HG03280 (cell line): ENCODE measurements around the gene MEX3D.

ENCODE experiments used
- ATAC-seq: cut with Tn5 transposase; IDR thresholded peaks from one replicate; pipeline ENCODE4 v1.9.1; 2021; ENCODE audit warnings: mild to moderate bottlenecking, moderate library complexity; ENCODE audit not compliant: unreplicated experiment

The MEX3D gene

DNA sequence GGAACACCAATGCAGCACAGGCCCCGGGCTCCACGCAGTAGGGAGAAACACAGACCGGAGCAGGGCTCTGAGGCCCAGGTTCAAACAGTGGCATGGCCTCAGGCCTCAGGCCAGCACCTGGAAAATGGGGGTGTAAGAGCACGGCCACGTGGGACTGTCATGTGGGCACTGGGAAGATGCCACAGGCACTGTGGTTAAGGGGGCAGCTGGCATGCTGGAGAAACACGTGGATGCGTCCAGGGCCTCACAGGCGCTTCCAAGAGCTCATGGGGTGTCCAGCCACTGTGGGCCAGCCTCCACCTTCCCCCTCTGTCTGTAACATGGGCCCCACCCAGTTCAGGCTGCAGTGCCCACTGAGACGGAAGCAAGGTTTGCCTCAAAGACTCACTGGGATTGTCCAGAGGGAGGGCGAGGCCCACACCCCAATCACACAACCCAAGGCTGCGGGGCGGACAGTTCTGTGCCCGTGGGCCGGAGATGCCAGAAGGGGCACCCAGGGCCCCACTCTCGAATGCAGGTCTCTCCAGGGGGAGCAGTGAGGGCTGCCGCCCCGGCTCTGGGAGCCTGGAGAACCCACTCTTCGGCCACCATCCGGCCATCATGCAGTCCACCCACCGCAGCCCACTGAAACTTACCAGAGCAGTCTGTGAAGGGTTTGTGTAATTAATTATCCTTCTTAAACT, 30.8 kb upstream of the MEX3D start:
- ATAC-seq: no peak

DNA sequence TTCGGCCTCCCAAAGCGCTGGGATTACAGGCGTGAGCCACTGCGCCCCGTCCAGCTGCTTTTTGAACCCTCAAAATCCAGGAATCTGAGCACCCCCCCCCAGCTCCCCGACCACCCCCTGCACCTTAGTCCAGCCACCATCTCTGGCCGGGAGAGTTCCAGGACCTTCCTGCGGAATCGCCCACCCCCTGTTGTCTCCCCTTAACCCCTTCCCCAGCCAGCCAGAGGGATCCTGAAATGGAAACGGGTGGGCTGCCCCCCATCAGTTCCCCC, 25.3 kb upstream of the MEX3D start:
- no peak for ATAC-seq

DNA sequence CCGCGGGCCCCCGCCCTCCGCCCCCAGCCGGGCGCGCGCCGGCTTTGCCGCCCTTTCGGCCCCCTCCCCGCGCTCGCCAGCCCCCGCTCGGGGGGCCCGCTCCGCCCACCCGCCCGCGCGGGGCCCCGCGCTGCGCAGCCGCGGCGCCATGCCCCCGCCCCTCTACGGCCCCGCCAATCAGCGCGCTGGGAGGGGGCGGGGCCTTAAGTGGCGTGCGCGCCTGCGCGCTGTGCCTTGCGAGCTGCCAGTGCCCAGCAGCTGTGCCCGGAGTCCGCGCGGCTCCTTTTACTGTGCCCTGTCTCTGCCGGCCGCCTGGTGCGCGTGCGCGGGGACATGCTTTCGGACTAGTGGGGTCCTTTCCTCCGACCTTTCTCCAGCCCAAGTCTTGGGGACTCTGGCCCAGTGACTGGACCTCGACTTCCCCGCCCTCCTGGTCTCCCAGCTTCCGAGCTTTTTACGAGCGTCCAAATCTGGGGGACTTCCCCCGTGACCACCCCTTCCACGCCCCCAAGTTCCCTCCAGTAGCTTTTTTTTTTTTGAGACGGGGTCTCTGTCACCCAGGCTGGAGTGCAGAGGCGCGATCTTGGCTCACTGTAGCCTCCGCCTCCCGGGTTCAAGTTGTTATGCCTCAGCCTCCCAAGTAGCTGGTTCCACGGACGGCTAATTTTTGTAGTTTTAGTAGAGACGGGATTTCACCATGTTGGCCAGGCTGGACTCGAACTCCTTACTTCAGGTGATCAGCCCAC, 24.8 kb upstream of the MEX3D start, which contains the start of gene MBD3:
TSS of gene MBD3 (minus strand) at position 111 of the 746 bp plus-strand sequence. CDS start 234 bp downstream, outside the sequence.
- ATAC-seq: peak; percentile 73

DNA sequence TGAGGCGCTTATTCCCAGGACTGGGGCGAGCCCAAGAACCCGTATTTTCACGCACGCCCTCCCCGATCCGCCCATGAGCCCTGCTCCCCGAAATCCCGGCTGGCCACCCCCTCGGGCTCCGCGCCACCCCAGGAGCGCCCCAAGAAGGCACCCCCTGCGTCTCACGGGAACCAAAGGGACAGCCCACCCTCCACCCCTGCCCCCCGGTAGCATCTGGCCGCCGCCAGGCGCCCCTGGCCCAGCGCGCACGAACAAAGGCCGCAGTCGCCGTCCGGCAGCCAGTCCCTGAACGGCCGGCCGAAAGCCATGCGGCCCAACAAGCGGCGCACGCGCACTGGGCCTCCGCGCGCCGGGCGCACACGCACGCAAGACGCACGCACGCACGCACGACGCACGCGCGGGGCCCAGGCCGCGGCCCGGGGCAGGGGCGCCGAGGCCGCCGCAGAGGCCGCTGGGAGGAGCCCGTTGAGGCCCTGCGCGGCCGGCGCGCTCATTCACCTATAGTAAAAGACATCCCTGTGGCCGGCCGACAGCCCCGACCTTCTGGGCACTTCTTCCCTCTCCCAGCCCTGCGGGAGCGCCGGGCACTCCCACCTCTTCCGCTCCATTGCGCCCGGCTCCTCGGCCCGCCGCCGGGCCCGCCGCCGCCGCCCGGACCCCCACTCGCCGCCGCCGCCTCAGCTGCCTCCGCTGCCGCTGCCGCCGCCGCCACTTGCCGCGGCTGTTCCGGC, 24.1 kb upstream of the MEX3D start:
- peak; percentile 68 for ATAC-seq

DNA sequence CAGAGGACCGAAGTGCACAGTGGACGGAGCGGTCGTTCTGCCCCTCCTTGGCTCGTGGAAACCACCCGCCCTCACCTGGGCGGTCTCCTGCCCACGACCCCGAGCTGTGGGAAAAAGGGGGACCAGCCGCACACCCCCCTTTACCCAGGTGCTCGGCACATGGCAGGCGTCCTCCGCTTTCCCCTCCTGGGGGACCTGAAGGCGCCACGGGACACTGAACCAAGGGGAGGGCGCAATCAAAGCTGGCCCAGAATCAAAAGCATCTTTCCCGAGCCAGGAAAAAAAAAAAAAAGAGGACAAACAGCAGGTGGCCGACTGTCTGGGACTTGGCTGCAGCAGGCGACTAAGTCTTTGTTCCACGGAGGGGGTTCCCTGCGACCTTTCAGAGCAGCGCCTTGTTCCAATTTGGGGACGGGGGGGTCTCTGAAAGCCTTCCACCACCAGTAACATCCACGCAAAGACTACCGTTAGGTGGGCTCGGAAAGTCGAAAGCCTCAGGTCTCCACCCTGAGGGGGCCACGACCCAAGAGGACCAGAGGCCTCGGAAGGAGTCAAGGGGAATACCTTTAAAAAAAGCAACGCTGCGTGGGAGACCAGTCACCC, 23.4 kb upstream of the MEX3D start:
- no peak for ATAC-seq

DNA sequence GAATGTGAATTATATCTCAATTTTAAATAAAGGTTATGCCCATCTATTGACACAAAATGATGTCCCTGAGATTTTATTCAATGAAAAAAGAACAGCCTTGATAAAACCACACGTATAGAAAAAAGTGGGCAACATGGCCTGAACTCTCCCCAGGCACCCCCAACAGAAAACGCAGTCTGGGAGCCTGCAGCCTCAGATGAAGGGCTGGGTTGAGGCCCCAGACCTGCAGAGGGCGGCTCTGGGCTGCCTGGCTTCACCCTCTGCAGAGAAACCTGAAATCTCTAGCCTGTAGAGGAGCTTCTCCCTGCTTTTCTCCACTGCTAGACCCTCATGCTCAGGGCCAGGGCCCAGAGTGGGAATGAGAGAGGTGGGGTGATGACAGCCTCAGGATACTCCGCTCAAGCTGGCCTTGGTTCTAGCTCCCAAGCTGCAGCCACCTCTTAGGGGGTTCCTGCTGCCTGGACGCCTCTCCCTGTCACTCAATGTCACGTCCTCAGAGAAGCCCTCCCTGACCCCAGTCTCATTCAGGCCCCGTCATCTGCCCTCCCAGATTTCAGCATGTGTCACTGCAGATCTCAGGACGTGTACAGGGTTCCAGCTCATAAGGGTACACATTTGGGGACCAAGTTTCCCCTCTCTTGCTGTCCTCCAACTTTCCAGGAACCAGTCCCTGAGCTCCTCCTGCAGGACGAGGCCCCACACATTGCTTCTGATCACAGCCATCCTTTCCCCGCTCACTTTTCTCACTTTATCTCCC, 22.7 kb upstream of the MEX3D start:
- no peak for ATAC-seq

DNA sequence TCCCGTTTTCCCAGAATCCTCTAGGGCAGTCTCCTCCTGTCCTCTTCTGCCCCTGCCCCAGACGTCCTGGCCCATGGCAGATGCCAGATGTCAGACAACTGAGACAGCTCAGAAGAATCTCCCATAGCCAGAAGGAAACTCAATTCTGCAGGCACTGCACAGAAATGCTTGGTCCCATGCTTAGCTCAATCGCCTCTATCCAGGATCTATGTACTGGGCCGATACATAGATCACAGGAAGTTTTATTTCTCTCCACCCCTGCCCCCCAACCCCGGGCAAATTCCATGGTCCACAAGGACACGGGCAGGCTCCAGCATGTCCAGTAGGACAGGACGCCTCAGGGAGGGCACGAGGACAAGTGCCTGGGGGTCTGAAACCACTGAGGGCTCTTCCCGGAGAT, 19.7 kb upstream of the MEX3D start:
- ATAC-seq: no peak

DNA sequence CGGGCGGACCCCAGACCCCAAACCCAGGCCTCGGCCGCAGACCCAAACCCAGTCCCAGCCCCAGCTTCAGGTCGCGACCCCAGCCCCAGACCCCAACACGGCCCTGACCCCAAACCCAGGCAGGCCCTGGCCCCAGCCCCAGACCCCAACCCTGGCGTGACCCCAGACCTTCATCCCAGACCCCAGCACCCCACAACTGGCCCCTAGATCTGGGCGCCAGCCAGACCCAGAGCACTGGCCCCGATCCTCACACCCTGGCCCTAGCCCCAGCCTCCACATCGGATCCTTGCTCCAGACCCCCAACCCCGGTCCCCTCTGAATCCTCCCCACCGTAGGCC, 17.1 kb upstream of the MEX3D start:
- ATAC-seq: no peak

DNA sequence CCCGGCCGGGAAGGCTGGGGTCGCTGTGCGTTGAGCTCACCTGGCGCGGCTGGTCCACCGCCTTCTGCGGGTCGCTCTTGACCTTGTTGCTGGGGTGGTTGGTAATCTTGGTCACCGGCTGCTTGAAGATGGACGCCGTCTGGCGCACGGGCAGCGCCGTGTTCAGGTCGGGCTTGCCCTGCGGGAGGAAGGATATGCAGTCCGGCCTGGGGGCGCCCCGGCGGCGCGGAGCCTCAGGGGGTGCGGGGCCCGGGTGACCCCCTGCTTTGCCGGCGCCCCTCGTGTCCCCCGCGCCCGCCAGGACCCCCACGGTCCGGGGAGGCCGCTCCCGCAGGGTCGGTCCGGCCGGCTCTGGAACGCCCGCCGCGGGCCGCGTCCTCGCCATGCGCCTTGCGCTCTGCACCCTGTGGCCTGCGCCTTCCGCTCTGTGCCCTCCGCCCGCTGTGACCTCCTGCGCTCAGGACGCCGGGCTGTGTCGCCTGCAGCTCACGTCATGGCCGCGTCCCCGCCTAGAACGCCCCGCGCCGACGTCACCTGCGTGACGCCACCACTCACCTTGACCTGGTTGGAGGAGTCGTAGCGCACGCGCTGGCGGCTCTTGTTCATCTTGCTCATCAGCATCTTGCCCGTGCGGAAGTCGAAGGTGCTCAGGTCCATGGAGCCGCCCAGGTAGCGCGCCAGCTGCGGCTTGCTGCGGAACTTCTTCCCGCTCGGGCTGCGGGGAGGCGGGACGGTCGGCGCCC, 16.5 kb upstream of the MEX3D start:
- no peak for ATAC-seq

DNA sequence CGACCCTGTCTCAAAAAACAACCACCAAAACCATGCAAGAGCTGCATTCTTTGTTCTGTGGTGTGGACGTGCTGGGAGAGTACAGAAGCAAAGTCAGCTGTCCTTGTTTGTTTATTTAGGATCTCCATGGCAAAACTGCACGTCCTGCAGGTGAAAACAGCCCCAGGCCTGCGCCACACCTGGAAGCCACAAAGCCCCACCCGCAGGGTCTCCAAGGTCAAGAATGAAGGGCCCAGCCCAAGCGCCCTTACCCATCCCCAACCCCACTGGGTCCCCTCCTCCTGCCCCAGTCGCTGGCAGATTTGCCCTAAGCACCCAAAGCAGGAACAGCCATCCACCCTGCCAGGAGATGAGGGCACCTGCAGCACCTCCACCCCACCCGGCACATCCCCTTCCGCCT, 14.1 kb upstream of the MEX3D start:
- no peak for ATAC-seq

DNA sequence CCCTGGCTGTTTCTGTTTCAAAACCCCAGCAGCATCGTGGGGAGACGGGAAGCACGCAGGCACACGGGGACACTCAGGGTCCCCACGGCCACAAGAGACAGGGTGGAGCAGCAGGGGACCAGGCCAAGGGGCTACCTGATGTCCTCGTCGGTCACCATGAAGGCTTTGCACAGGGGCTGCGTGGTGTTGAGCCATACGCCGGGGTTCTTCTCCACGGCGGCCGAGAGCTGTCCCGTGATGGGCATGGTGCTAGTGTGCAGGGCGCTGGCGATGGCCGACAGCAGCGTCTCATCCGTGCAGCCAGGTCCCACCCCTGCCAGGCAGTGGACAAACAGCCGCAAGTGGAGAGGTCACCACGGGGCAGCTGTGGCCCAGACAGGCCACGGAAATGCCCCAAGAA, 12.8 kb upstream of the MEX3D start:
- no peak for ATAC-seq

DNA sequence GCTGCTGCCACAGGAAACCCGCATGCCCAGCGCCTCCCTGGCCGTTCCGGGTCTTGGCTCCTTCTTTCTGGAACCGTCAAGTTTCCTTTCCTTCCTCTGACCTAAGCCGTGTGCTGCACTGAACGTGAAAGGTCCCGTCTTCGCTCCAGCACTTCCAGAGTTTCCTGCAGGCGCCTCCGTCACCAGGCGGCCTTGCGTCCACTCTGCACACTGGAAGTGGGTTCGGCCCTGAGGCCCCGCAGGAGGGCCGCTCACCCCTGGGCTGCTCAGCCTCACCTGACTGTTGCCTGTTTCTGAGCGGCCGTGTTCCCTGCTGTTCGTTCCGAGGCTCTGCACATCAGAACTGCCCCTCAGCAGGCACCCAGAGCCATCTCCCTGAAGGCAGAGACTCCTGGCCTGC, 12.3 kb upstream of the MEX3D start:
- no peak for ATAC-seq

DNA sequence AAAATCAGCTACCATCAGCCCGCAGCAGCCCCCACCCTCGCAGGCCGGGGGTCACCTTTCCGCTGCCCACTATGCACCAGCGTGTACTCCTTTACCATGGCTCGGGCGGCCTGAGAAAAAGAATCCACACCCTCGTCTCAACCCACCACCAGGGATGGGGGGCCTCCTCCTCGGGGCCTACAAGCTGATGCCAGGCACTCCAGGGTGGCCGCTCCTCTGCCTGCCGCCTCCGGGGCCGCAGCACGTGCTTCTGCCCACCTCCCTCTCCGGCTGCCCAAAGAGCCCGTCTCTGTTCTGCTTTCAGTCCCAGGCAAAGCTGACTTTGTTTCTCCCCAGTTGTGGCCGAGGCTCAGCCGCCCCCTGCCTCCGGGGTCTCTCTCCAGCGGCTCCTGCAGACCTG, 11.1 kb upstream of the MEX3D start:
- ATAC-seq: no peak

DNA sequence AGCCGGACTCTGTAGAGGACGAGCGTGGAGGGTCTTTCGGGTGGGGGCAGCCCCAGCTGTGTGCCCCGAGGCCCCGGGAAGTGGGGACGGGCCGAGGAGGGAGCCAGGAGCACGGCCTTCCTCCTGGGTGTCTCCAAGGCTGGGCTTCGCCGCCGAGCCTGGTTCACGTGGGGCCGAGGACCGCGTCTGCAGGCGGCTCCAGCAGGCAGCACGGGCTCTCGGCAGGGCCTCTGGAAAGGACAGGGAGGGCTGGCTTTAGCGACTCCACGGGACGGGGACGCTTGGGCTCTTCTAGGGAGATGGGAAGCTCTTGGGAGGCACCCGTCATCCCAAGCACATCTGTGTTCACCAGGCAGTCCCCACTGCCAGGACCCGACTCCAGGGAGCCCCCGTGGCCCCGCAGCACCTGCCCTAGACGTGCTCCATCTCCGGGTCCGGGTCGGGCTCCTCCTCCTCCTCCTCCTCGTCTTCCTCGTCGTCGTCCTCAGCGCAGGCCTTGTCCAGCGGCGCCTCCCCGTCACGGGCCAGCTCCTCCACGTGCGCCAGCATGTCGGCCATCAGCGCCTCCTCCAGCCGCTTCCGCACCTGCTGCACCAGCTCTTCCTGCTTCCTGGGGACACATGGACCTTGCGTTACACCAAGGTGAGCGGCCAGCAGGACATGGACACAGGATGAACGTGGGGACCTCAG, 9.9 kb upstream of the MEX3D start:
- no peak for ATAC-seq

DNA sequence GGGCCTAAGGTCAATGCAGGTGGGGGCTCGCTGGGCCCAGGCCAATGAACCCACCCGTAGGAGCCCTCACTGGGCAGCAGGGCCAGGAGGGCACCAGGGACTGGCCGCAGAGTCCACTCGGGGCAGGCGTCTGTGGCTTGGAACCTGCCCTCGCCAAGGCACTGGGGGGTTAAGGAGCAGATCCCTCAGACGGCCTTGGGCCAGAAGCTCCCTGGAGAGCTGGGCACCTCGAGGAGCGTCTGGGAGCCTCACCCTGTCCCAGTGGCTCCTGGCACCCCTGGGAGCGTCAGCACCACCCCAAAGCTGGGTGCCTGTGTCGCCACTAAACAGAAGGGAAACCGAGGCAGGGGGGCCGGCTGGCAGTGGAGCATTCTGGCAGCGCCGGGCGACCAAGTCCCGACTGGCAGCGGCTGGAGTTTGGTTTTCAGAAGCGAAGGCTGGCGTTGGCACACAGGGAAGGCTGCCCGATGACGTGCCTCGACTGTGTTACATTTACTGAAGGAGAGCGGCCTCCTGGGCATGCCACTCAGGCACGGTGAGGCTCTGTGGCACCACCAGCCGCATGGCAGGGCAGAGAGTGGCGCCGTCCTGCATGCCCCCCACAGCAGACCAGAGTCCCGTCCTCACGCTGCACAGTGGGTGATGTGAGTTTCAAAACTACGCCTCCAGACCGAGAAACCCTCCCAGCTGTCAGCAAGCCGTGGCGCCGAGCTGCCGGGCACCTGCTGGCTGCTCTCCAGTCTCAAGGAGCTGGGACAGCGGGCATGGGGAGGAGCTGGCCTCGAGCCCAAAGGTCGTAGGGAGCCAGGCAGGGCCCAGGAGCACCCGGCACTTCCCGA, 9.2 kb upstream of the MEX3D start:
- no peak for ATAC-seq

DNA sequence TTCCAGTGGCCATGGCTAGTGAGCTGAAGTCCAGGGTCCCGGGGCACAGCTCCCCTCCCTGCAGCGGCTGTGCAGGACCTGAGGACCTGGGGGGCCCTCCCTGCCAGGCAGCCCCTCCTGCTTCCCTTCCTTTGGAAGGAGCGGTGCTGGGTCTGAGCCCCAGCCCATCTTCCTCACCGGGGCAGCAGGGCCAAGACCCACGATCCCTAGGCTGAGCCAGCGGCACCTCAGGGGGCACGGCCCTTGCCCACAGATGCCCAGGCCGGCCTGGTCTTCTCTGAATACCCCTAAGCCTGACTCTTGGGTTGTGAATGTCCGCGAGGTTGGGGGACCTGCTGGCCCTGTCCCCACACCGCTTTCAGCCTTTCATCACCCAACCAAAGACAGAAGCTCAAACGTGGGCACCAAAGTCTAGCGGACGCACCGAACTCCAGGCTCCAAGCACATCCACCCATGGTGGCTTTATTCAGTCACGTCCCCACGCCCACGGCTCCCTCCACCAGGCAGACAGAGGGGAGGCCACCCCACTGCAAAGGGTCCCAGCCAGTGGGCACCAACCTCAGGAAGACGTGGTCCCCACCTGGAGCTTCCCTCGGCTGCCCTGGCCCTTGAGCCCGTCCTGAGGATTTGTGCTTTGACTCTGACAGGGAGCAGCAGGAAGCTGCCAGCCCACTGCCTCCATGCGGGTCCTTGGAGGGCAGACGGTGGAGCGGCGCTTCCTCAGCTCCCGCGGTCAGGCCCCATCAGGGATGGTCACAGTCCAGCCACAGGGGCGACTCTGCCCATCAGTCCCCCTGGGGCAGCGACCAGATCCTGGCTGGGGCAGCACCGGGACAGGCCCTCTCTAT, 8.3 kb upstream of the MEX3D start:
- ATAC-seq: no peak

DNA sequence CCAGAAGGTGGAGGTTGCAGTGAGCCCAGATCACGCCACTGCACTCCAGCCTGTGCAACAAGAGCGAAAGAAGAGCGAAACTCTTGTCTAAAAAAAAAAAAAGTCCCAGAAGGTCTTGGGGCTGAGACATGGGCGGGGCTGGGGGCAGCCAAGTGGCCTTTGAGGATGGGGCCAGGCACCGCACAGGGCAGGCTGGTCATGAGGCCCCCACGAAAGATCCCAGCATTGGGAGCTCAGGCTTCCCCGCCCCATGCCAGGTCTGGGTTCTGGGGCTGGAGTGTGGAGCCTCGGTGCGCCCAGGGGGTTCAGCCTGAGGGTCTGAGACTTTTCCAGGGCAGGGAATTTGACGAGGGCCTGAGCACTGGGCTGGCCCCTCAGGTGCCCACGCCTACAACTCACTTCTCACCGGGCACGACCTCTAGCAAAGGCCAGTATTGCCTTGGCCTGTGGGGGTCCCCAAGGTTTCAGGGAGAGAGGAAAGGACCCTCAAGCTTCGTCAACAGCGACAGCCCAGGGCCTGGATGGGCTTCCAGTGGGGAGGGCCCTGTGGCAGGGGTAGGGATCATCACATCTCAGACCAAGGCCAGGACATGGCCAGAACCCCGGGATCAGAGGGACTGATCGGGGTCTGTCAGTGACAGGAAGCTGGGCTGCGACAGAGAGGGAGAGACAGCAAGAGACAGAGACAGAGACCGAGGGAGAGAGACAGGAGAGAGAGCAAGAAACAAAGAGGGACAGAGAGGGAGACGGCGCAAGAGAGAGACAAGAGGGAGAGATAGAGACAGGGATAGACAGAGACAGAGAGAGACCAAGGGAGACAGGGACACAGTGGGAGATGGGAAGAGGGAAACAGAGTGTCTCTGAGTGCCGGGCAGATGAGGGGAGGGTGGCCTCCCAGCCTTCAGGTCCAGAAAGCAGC, 7.5 kb upstream of the MEX3D start:
- no peak for ATAC-seq
